ENCODE data around the gene HUWE1.

DNA sequence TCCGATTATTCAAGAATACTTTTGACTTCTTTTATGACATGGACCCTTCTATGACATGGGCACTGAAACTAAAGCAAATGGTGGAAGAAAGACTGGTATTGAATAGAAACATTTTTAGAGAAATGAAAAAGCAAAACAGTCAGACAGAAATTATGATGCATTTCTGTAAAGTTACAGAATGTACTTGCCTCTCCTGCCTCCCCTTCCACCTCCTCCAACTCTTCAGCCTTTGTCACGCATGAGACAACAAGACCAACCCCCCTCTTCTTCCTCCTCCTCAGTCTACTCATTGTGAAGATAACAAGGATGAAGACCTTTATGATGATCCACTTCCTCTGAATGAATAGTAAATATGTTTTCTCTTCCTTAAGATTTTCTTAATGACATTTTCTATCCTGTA, 46.3 kb upstream of the HUWE1 start:
- TF ChIP-seq, protein P1, sequence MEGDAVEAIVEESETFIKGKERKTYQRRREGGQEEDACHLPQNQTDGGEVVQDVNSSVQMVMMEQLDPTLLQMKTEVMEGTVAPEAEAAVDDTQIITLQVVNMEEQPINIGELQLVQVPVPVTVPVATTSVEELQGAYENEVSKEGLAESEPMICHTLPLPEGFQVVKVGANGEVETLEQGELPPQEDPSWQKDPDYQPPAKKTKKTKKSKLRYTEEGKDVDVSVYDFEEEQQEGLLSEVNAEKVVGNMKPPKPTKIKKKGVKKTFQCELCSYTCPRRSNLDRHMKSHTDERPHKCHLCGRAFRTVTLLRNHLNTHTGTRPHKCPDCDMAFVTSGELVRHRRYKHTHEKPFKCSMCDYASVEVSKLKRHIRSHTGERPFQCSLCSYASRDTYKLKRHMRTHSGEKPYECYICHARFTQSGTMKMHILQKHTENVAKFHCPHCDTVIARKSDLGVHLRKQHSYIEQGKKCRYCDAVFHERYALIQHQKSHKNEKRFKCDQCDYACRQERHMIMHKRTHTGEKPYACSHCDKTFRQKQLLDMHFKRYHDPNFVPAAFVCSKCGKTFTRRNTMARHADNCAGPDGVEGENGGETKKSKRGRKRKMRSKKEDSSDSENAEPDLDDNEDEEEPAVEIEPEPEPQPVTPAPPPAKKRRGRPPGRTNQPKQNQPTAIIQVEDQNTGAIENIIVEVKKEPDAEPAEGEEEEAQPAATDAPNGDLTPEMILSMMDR (IDR thresholded peaks at IDR 0.05): no peak
- TF ChIP-seq POLR2A (IDR thresholded peaks at IDR 0.05): no peak
